IPS DF 6.9 (cell line): ENCODE measurements around the gene PPP1R9A.

Experiments used
- DNase-seq: peaks from one replicate; pipeline ENCODE4 v3.0.0-alpha.2; 2013; ENCODE audit warnings: low read depth, low spot score
- H3K27ac ChIP-seq: one replicate; pipeline ENCODE4 v1.5.1; 2013; ENCODE audit warnings: low read length, control low read depth
- H3K27me3 ChIP-seq: 2 replicates; pipeline ENCODE4 v1.6.1; 2013; ENCODE audit warnings: mild to moderate bottlenecking, low read length; ENCODE audit not compliant: control insufficient read depth, insufficient read depth
- H3K36me3 ChIP-seq: 2 replicates; pipeline ENCODE4 v1.6.1; 2013; ENCODE audit warnings: low read length; ENCODE audit not compliant: control insufficient read depth, insufficient read depth
- H3K4me1 ChIP-seq: 2 replicates; pipeline ENCODE4 v1.6.1; 2013; ENCODE audit warnings: low read length; ENCODE audit not compliant: control insufficient read depth, insufficient read depth
- H3K4me3 ChIP-seq: 2 replicates; pipeline ENCODE4 v1.5.1; 2013; ENCODE audit warnings: mild to moderate bottlenecking, low read length
- H3K9me3 ChIP-seq: 2 replicates; pipeline ENCODE4 v1.6.1; 2013; ENCODE audit warnings: low read length, inconsistent platforms; ENCODE audit not compliant: control insufficient read depth, insufficient read depth
- WGBS: extraction: QIAGEN DNeasy Blood & Tissue Kit; methylation state at CpG from one replicate; pipeline ENCODE4 v1.1.7; 2013; ENCODE audit warnings: mixed read lengths, missing lambda C conversion rate; ENCODE audit not compliant: insufficient read length, insufficient coverage; 5-methylcytosine and 5-hydroxymethylcytosine counted together

Gene PPP1R9A

GRCh38 chr7:95311389-95311788, 404.0 kb downstream of the PPP1R9A start:
- Histone ChIP-seq H3K27ac (no peak overlapping the region), H3K36me3 (no peaks in the 10 kb centered on the region), H3K9me3 (no peaks in the 10 kb centered on the region), H3K27me3 (no peaks in the 10 kb centered on the region), H3K4me1 (no peaks in the 10 kb centered on the region; the same call in 1 of the 2 replicates), H3K4me3 (no peak overlapping the region)
- no peak for DNase-seq
- WGBS, result no CpG with 5 or more reads among the region's 2 CpGs

- no CpG with 5 or more reads among the region's 4 CpGs for WGBS
- Histone ChIP-seq H3K27me3 (no peaks in the 10 kb centered on the region), H3K4me3 (no peak overlapping the region), H3K27ac (no peak overlapping the region), H3K36me3 (no peaks in the 10 kb centered on the region), H3K9me3 (no peaks in the 10 kb centered on the region), H3K4me1 (no peaks in the 10 kb centered on the region; the same call in 1 of the 2 replicates)
- no peak for DNase-seq
Measured at GRCh38 chr7:95312561-95312960, 405.2 kb downstream of the PPP1R9A start.

DNA sequence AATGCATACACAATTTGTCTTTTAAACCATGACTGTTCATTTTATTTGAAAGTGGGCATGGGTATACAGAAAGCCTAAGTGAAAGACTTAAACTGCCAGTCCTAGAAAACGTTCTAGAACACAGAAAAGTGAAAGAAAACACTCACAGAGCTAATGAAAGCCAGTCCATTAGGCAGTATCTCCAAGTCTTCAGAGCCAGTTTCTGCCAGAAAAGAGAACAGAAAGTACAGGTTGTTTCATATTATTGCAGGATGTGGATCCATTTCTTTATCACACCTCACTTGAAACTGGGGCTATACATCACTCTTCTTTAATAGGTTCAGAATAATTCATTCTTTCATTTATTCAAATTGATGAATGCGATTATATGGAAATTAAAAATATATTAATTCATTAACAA, 409.2 kb downstream of the PPP1R9A start:
- H3K27me3 ChIP-seq, result no peaks in the 10 kb centered on the region
- no peaks in the 10 kb centered on the region for H3K9me3 ChIP-seq
- no CpG with 5 or more reads among the region's 2 CpGs for WGBS
- no peak overlapping the region for H3K4me3 ChIP-seq
- H3K36me3 ChIP-seq, result no peaks in the 10 kb centered on the region
- DNase-seq, result no peak
- no peak overlapping the region for H3K27ac ChIP-seq
- H3K4me1 ChIP-seq, result no peaks in the 10 kb centered on the region; the same call in 1 of the 2 replicates

- Histone ChIP-seq H3K27me3 (no peaks in the 10 kb centered on the region), H3K4me3 (no peak overlapping the region), H3K9me3 (no peaks in the 10 kb centered on the region), H3K27ac (no peak overlapping the region), H3K36me3 (no peaks in the 10 kb centered on the region), H3K4me1 (no peaks in the 10 kb centered on the region; the same call in 1 of the 2 replicates)
- DNase-seq, result no peak
- no CpG with 5 or more reads among the region's 2 CpGs for WGBS
Measured at GRCh38 chr7:95317546-95317945, 410.2 kb downstream of the PPP1R9A start.

- H3K27me3 ChIP-seq, result no peaks in the 10 kb centered on the region
- no peak overlapping the region for H3K4me3 ChIP-seq
- H3K27ac ChIP-seq, result no peak overlapping the region
- no CpG with 5 or more reads among the region's 3 CpGs for WGBS
- H3K9me3 ChIP-seq, result no peaks in the 10 kb centered on the region
- DNase-seq, result no peak
- H3K4me1 ChIP-seq, result no peaks in the 10 kb centered on the region; the same call in 1 of the 2 replicates
- H3K36me3 ChIP-seq, result no peaks in the 10 kb centered on the region
Measured at GRCh38 chr7:95317966-95318365, 410.6 kb downstream of the PPP1R9A start.

- Histone ChIP-seq H3K4me1 (no peaks in the 10 kb centered on the region; the same call in 1 of the 2 replicates), H3K36me3 (no peaks in the 10 kb centered on the region), H3K27ac (no peak overlapping the region), H3K9me3 (no peaks in the 10 kb centered on the region), H3K4me3 (no peak overlapping the region), H3K27me3 (no peaks in the 10 kb centered on the region)
- no CpG with 5 or more reads among the region's 8 CpGs for WGBS
- DNase-seq, result no peak
Measured at GRCh38 chr7:95318501-95319100, 411.2 kb downstream of the PPP1R9A start.

DNA sequence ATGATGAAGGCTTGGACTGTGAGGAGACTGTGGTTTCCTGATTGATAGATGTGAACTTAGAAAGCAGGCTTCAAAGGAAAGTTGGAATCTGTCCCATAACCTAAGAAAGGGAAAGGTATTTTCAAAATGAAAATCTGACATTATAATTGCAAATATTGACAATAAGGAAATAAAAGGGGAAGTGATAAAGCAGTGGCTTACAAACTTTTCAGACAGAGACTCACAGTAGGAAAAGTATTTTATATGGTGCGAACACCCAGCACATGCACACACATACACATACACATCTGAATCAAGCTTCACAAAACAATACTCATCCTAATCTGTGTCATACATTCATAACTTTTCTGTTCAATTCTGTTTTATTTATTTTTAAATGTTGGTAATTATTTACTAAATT, 412.2 kb downstream of the PPP1R9A start:
- H3K9me3 ChIP-seq, result no peaks in the 10 kb centered on the region
- no peak overlapping the region for H3K27ac ChIP-seq
- no peak overlapping the region for H3K4me3 ChIP-seq
- DNase-seq, result no peak
- no CpG with 5 or more reads among the region's 1 CpG for WGBS
- no peaks in the 10 kb centered on the region for H3K36me3 ChIP-seq
- H3K27me3 ChIP-seq, result no peaks in the 10 kb centered on the region
- no peaks in the 10 kb centered on the region; the same call in 1 of the 2 replicates for H3K4me1 ChIP-seq

- Histone ChIP-seq H3K4me3 (no peak overlapping the region), H3K4me1 (no peaks in the 10 kb centered on the region), H3K27me3 (no peaks in the 10 kb centered on the region), H3K36me3 (no peaks in the 10 kb centered on the region), H3K27ac (no peak overlapping the region), H3K9me3 (no peaks in the 10 kb centered on the region)
- DNase-seq, result no peak
- no CpG with 5 or more reads among the region's 1 CpG for WGBS
Measured at GRCh38 chr7:95320651-95321050, 413.3 kb downstream of the PPP1R9A start.

DNA sequence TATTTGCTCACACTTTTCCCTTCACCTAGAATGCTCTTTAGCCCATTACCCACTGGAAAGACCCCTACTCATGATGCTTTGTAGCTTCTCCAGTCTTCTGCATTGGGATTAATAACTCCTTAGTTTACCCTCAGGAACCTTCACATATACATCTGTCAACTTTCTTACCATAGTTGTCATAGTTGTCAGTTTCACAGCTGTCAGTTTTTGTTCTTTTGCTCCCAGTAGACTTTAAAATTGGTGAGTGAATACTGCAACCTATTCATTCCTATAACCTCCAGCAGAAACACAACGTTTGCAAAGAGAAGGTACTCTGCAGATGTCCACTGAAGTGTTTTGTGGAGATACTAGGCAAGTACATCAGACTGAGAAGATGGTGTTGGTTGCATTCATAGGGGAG, 414.3 kb downstream of the PPP1R9A start:
- no peak overlapping the region for H3K27ac ChIP-seq
- DNase-seq, result no peak
- H3K4me3 ChIP-seq, result no peak overlapping the region
- no peaks in the 10 kb centered on the region for H3K4me1 ChIP-seq
- H3K27me3 ChIP-seq, result no peaks in the 10 kb centered on the region
- H3K9me3 ChIP-seq, result no peaks in the 10 kb centered on the region
- H3K36me3 ChIP-seq, result no peaks in the 10 kb centered on the region
- no CpG with 5 or more reads among the region's 1 CpG for WGBS

GRCh38 chr7:95322396-95322795, 415.0 kb downstream of the PPP1R9A start:
- no peak overlapping the region for H3K27ac ChIP-seq
- no peak for DNase-seq
- WGBS, result no CpG with 5 or more reads among the region's 8 CpGs
- H3K4me3 ChIP-seq, result no peak overlapping the region
- H3K4me1 ChIP-seq, result no peaks in the 10 kb centered on the region
- H3K36me3 ChIP-seq, result no peaks in the 10 kb centered on the region
- H3K27me3 ChIP-seq, result no peaks in the 10 kb centered on the region
- no peaks in the 10 kb centered on the region for H3K9me3 ChIP-seq

GRCh38 chr7:95322854-95323253, 415.5 kb downstream of the PPP1R9A start:
- Histone ChIP-seq H3K4me1 (no peaks in the 10 kb centered on the region), H3K27ac (no peak overlapping the region), H3K4me3 (no peak overlapping the region), H3K36me3 (no peaks in the 10 kb centered on the region), H3K27me3 (no peaks in the 10 kb centered on the region), H3K9me3 (no peaks in the 10 kb centered on the region)
- no CpG with 5 or more reads among the region's 2 CpGs for WGBS
- DNase-seq, result no peak
